IMR-90 (cell line): ENCODE data around the gene KLLN. TPM values are rescaled to one million over a fixed set of nuclear protein-coding genes. Genes with fewer than 3 reads are reported as not detected.

Experiments
- ATAC-seq: fragments of 200-7000 bp; cut with Tn5 transposase; 2 replicates; pipeline ENCODE4 v1.9.1; 2020; ENCODE audit warnings: low read depth, mild to moderate bottlenecking, moderate library complexity
- BruUV-seq: library from RNA; stranded (reverse); fragments of 400-500 nt; replicated peaks from 2 replicates; lab custom pipeline; 2021; lab: Mats Ljungman, UMichigan
- CTCF ChIA-PET: fragments of 300-600 bp; formaldehyde crosslinking; extraction: SDS; loops from one replicate; lab custom pipeline; 2021; ENCODE audit warnings: antibody characterized with exemption; lab: Yijun Ruan, JAX
- POLR2A ChIA-PET: fragments of 300-600 bp; sonication (Branson Sonifier 250); formaldehyde crosslinking; loops from one replicate; lab custom pipeline; 2022; ENCODE audit warnings: antibody characterized with exemption; ENCODE audit not compliant: unreplicated experiment; lab: Charles Lee
- DNase-seq: peaks from one replicate; pipeline ENCODE4 v3.0.0; 2013
- H2AFZ ChIP-seq: replicated peaks from 2 replicates; pipeline ENCODE3; 2013; ENCODE audit warnings: low read length, mild to moderate bottlenecking; ENCODE audit not compliant: poor library complexity
- H2AK5ac ChIP-seq: 2 replicates; pipeline ENCODE4 v1.6.1; 2013; ENCODE audit warnings: low read depth, low read length, inconsistent platforms
- H2AK9ac ChIP-seq: replicated peaks from 2 replicates; pipeline ENCODE3; 2013; ENCODE audit warnings: mild to moderate bottlenecking, low read depth, low read length, moderate library complexity; ENCODE audit not compliant: poor library complexity
- H2BK120ac ChIP-seq: 2 replicates; pipeline ENCODE4 v1.6.1; 2013; ENCODE audit warnings: low read depth, low read length, inconsistent platforms
- H2BK15ac ChIP-seq: 3 replicates; pipeline ENCODE4 v1.6.1; 2013; ENCODE audit warnings: low read depth, low read length, inconsistent platforms
- H2BK20ac ChIP-seq: 2 replicates; pipeline ENCODE4 v1.6.1; 2013; ENCODE audit warnings: low read depth, mild to moderate bottlenecking, inconsistent platforms, low read length, moderate library complexity
- H2BK5ac ChIP-seq: 2 replicates; pipeline ENCODE4 v1.6.1; 2013; ENCODE audit warnings: mild to moderate bottlenecking, low read depth, low read length, inconsistent platforms; ENCODE audit not compliant: poor library complexity, severe bottlenecking
- H3K14ac ChIP-seq: replicated peaks from 2 replicates; pipeline ENCODE4 v1.6.1; 2013; ENCODE audit warnings: low read depth, low read length, inconsistent platforms
- H3K18ac ChIP-seq: 2 replicates; pipeline ENCODE4 v1.6.1; 2013; ENCODE audit warnings: low read depth, low read length, control low read depth
- H3K23ac ChIP-seq: 2 replicates; pipeline ENCODE4 v1.6.1; 2013; ENCODE audit warnings: low read depth, low read length, inconsistent platforms
- H3K27ac ChIP-seq: 2 replicates; pipeline ENCODE4 v1.5.1; 2013; ENCODE audit warnings: mild to moderate bottlenecking, control low read depth, low read length; ENCODE audit not compliant: insufficient read depth
- H3K27me3 ChIP-seq: 2 replicates; pipeline ENCODE4 v1.6.1; 2013; ENCODE audit warnings: low read length; ENCODE audit not compliant: control insufficient read depth, insufficient read depth
- H3K36me3 ChIP-seq: 2 replicates; pipeline ENCODE4 v1.6.1; 2013; ENCODE audit warnings: low read length, mixed read lengths; ENCODE audit not compliant: control insufficient read depth, insufficient read depth
- H3K4ac ChIP-seq: 2 replicates; pipeline ENCODE4 v1.6.1; 2013; ENCODE audit warnings: low read depth, low read length, inconsistent platforms
- H3K4me1 ChIP-seq: 2 replicates; pipeline ENCODE4 v1.6.1; 2013; ENCODE audit warnings: low read length, mixed read lengths; ENCODE audit not compliant: control insufficient read depth, insufficient read depth
- H3K4me2 ChIP-seq: 2 replicates; pipeline ENCODE4 v1.6.1; 2013; ENCODE audit warnings: low read depth, mild to moderate bottlenecking, control low read depth, low read length, moderate library complexity
- H3K4me3 ChIP-seq: 2 replicates; pipeline ENCODE4 v1.5.1; 2013; ENCODE audit warnings: low read depth, mild to moderate bottlenecking, control low read depth, low read length, moderate library complexity; ENCODE audit not compliant: insufficient read depth
- H3K56ac ChIP-seq: 2 replicates; pipeline ENCODE4 v1.6.1; 2013; ENCODE audit warnings: low read length, inconsistent platforms; ENCODE audit not compliant: insufficient read depth; ENCODE audit errors: extremely low read depth
- H3K79me1 ChIP-seq, 2 experiments: 2 replicates each; pipeline ENCODE4 v1.6.1; 2013; ENCODE audit warnings: low read length in 2 of 2, inconsistent platforms in 1 of 2, low read depth in 1 of 2
- H3K9ac ChIP-seq: 2 replicates; pipeline ENCODE4 v1.6.1; 2013; ENCODE audit warnings: low read depth, low read length, control low read depth
- H3K9me1 ChIP-seq: 2 replicates; pipeline ENCODE4 v1.6.1; 2013; ENCODE audit warnings: low read length, inconsistent platforms; ENCODE audit not compliant: insufficient read depth
- H3K9me3 ChIP-seq: 2 replicates; pipeline ENCODE4 v1.6.1; 2013; ENCODE audit warnings: low read length; ENCODE audit not compliant: control insufficient read depth, insufficient read depth
- H4K20me1 ChIP-seq: 2 replicates; pipeline ENCODE4 v1.6.1; 2013; ENCODE audit warnings: low read length, inconsistent platforms; ENCODE audit not compliant: insufficient read depth
- H4K5ac ChIP-seq: 2 replicates; pipeline ENCODE4 v1.6.1; 2013; ENCODE audit warnings: mild to moderate bottlenecking, low read depth, low read length, control low read depth
- H4K8ac ChIP-seq, 2 experiments: 2 replicates each; pipeline ENCODE4 v1.6.1; 2013; ENCODE audit warnings: low read depth in 2 of 2, low read length in 2 of 2, control low read depth in 1 of 2, inconsistent platforms in 1 of 2
- H4K91ac ChIP-seq: 2 replicates; pipeline ENCODE4 v1.6.1; 2013; ENCODE audit warnings: low read depth, low read length, inconsistent platforms; ENCODE audit not compliant: insufficient read depth
- BHLHE40 ChIP-seq: fragments of 150-350 bp; IDR thresholded peaks from 2 replicates; pipeline ENCODE4 v1.6.1; 2016; ENCODE audit warnings: mild to moderate bottlenecking, low read depth, low read length
- CTCF ChIP-seq: conservative IDR thresholded peaks from 2 replicates; pipeline ENCODE4 v1.5.1; 2012; ENCODE audit warnings: mild to moderate bottlenecking, low read depth, low read length, improper control_type of control experiment
- FOS ChIP-seq: fragments of 150-350 bp; IDR thresholded peaks from 2 replicates; pipeline ENCODE4 v1.6.1; 2016; ENCODE audit warnings: low read depth, low read length
- MAZ ChIP-seq: IDR thresholded peaks from 2 replicates; pipeline ENCODE4 v1.6.1; 2012; ENCODE audit warnings: low read depth, mild to moderate bottlenecking, low read length, improper control_type of control experiment, moderate library complexity, borderline replicate concordance
- NFE2L2 ChIP-seq: fragments of 150-350 bp; IDR thresholded peaks from 2 replicates; pipeline ENCODE4 v1.6.1; 2016; ENCODE audit warnings: low read depth, mild to moderate bottlenecking, low read length
- POLR2A ChIP-seq: IDR thresholded peaks from 2 replicates; pipeline ENCODE4 v1.6.1; 2012; ENCODE audit warnings: mild to moderate bottlenecking, low read depth, low read length
- RAD21 ChIP-seq: IDR thresholded peaks from 2 replicates; pipeline ENCODE4 v1.6.1; 2012; ENCODE audit warnings: low read length, improper control_type of control experiment
- SMC3 ChIP-seq: fragments of 150-350 bp; IDR thresholded peaks from 2 replicates; pipeline ENCODE4 v1.6.1; 2016; ENCODE audit warnings: low read depth, mild to moderate bottlenecking, antibody characterized with exemption, low read length, moderate library complexity
- USF2 ChIP-seq: fragments of 150-350 bp; IDR thresholded peaks from 2 replicates; pipeline ENCODE4 v1.6.1; 2017; ENCODE audit warnings: mild to moderate bottlenecking, antibody characterized with exemption, low read length, low read depth
- whole genome bisulfite sequencing, 2 experiments: methylation state at CpG; one replicate each; pipeline versions ENCODE4 v1.1.5 to v1.1.7; 2013; ENCODE audit warnings: missing lambda C conversion rate in 2 of 2; ENCODE audit not compliant: insufficient read length in 1 of 2; ENCODE audit errors: extremely low coverage in 2 of 2; 5-methylcytosine and 5-hydroxymethylcytosine counted together
- dilution Hi-C: fragments of 300-500 bp; cut with HindIII; formaldehyde crosslinking; loops from one replicate; pipeline ENCODE4 v1.14.3; 2018; ENCODE audit warnings: low sequenced_read_pairs; ENCODE audit not compliant: unreplicated experiment
- in situ Hi-C: fragments of 300-500 bp; cut with MboI; formaldehyde crosslinking; loops from 3 replicates; pipeline ENCODE4 v1.14.3; 2019; ENCODE audit warnings: low sequenced_read_pairs, inconsistent platforms, mixed read lengths
- intact Hi-C: fragments of 100-400 bp; cut with micrococcal nuclease; formaldehyde crosslinking; loops from 2 replicates; pipeline ENCODE4 v1.10.0; 2022
- polyA plus RNA-seq, 3 experiments: library from polyadenylated mRNA; depleted of rRNA; stranded (reverse); fragments of >200 nt; gene quantifications; 2 replicates each; pipeline ENCODE4 v1.2.3, GENCODE V29; 2012; ENCODE audit warnings: low replicate concordance in 1 of 3
- total RNA-seq: library from RNA; depleted of rRNA; stranded (reverse); fragments of >200 nt; gene quantifications from 2 replicates; pipeline ENCODE4 v1.2.3, GENCODE V29; 2012

KLLN gene
- total and polyA plus RNA-seq, 2 of the 4 experiments (the other 2 are of a cell fraction), result 0.36 TPM

GRCh38 chr10:87868277-87868676 lies 4.9 kb upstream of the KLLN start:
- H3K79me1 ChIP-seq, result peaks cover 0 to 24% of the 10 kb centered on the region in 2 experiments; a peak in 2 of 4 replicates
- peaks cover 5% of the 10 kb centered on the region; the same call in 1 of the 2 replicates for H3K9me1 ChIP-seq
- H3K18ac ChIP-seq, result no peak overlapping the region
- no peaks in the 10 kb centered on the region for H3K9me3 ChIP-seq
- H2BK120ac ChIP-seq, result no peak overlapping the region
- H4K5ac ChIP-seq, result no peak overlapping the region
- no peak overlapping the region for H3K14ac ChIP-seq
- H2BK5ac ChIP-seq, result no peak overlapping the region
- no peak for ATAC-seq
- no peak overlapping the region for H3K9ac ChIP-seq
- WGBS, 2 experiments, result no CpG with 5 or more reads among the region's 1 CpG
- H4K8ac ChIP-seq, result no peak overlapping the region
- ChIA-PET CTCF (interaction anchor here (0.8 kb wide), 1 partner anchor 59 kb away, joined by 4 read pairs; no protein-coding TSS in a partner anchor), POLR2A (no interaction called here)
- no peak overlapping the region for H2AK9ac ChIP-seq
- H2BK15ac ChIP-seq, result no peak overlapping the region
- no peak overlapping the region for H3K56ac ChIP-seq
- BruUV-seq, result no TSS peak
- no peak overlapping the region for H4K91ac ChIP-seq
- peaks cover 2% of the 10 kb centered on the region for H3K4me1 ChIP-seq
- no peak overlapping the region for H2AFZ ChIP-seq
- H4K20me1 ChIP-seq, result peaks cover 73% of the 10 kb centered on the region
- no peak overlapping the region for H2BK20ac ChIP-seq
- H3K4ac ChIP-seq, result no peak overlapping the region
- H3K27me3 ChIP-seq, result no peaks in the 10 kb centered on the region
- peak overlapping the region; percentile 97 for H3K4me2 ChIP-seq
- dilution Hi-C loops, result no loop called here
- TF ChIP-seq POLR2A (no peak), RAD21 (no peak), USF2 (no peak), NFE2L2 (no peak), SMC3 (no peak), FOS (no peak), BHLHE40 (no peak), CTCF (no peak), MAZ (no peak)
- H2AK5ac ChIP-seq, result no peak overlapping the region
- no peak for DNase-seq
- intact Hi-C loops, result loop anchor here (1.0 to 10.0 kb wide), 4 partner anchors 94 to 521 kb away; no protein-coding TSS in a partner anchor
- peak overlapping the region; percentile 24; the same call in 1 of the 2 replicates for H3K4me3 ChIP-seq
- peak overlapping the region; percentile 67; the same call in 1 of the 2 replicates for H3K23ac ChIP-seq
- no peak overlapping the region for H3K27ac ChIP-seq
- H3K36me3 ChIP-seq, result peaks cover 1% of the 10 kb centered on the region; the same call in 1 of the 2 replicates
- in situ Hi-C loops, result no loop called here
